ENCODE data around the gene TRIO.

The TRIO gene

DNA sequence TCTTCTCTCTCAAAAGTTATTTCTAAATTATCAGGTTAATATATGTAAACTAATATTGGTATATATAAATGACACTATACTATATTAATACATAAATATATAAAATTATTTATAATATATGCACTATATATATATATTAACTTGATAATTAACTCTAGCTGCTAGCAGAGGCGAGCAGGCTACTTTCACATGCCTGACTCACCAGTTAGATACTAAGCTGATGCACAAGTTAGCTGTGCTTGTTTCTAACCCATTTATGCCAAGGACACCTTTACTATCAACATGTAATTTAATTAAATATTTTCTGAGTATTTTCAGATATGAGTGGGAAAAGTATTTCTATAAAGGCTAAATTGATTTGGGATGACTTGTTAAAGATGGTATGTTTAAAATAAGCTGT is 70.1 kb downstream of the TRIO start:
- TF ChIP-seq, protein P1, sequence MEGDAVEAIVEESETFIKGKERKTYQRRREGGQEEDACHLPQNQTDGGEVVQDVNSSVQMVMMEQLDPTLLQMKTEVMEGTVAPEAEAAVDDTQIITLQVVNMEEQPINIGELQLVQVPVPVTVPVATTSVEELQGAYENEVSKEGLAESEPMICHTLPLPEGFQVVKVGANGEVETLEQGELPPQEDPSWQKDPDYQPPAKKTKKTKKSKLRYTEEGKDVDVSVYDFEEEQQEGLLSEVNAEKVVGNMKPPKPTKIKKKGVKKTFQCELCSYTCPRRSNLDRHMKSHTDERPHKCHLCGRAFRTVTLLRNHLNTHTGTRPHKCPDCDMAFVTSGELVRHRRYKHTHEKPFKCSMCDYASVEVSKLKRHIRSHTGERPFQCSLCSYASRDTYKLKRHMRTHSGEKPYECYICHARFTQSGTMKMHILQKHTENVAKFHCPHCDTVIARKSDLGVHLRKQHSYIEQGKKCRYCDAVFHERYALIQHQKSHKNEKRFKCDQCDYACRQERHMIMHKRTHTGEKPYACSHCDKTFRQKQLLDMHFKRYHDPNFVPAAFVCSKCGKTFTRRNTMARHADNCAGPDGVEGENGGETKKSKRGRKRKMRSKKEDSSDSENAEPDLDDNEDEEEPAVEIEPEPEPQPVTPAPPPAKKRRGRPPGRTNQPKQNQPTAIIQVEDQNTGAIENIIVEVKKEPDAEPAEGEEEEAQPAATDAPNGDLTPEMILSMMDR (conservative IDR thresholded peaks at IDR 0.05; ENCODE audit: low read depth): no peak
- ChIA-PET CTCF (interaction anchor here (0.7 kb wide), 1 partner anchor 125 kb away, joined by 3 read pairs; no protein-coding TSS in a partner anchor), POLR2A (ENCODE audit: low non-redundant PET) (no interaction called here)
- no peak overlapping the region for H3K27ac ChIP-seq
- no peak for DNase-seq (ENCODE audit: low spot score)

- ChIA-PET CTCF (interaction anchor here (0.7 kb wide), 1 partner anchor 125 kb away, joined by 3 read pairs; no protein-coding TSS in a partner anchor), POLR2A (ENCODE audit: low non-redundant PET) (no interaction called here)
- no peak overlapping the region for H3K27ac ChIP-seq
- DNase-seq (ENCODE audit: low spot score): no peak
- TF ChIP-seq, protein P1 (conservative IDR thresholded peaks at IDR 0.05; ENCODE audit: low read depth): no peak
These were observed 70.9 kb downstream of the TRIO start for GRCh38 chr5:14213813-14214585.

DNA sequence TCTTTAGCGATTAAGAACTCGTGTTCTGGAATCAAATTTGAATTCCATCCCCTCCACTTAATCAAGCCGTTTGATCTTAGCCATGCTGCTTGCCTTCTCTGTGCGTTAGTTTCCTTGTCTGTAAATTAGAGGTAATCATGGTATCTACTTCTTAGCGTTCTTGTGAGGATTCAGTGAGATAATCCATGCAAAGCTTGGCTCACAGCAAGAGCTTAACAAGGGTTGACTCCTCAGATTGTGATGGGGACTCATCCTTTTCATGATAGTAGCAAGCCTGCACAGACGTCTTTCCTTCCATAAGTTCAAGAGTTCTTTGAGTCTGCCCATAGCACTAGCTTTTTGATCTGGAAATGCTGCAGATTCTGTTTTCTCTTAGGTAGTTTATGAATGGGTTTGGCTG is 72.8 kb downstream of the TRIO start:
- ChIA-PET CTCF (interaction anchor here (0.7 kb wide), 1 partner anchor 40 kb away, joined by 3 read pairs; no protein-coding TSS in a partner anchor), POLR2A (ENCODE audit: low non-redundant PET) (no interaction called here)
- no peak for DNase-seq (ENCODE audit: low spot score)
- TF ChIP-seq, protein P1 (conservative IDR thresholded peaks at IDR 0.05; ENCODE audit: low read depth): no peak
- H3K27ac ChIP-seq: no peak overlapping the region

DNA sequence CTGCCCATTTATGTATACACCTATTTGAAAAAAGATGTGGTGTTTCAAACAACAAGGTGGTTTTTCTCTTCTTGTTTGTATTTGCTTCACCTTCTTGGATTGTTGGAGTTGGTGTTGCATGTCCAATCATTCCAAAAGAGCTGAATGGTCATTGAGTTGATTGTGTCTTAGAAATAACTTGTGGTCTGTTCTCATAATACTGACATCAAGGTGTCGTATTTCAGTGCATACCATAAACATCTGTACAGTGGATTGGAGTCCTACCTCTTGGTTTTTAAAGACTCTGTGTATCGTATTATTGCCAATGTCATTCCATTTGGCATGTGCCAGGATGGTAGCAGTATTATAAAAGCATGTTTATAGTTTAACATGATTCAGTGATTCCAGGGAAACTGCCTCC is 73.2 kb downstream of the TRIO start:
- no peak for DNase-seq (ENCODE audit: low spot score)
- POLR2A ChIA-PET (ENCODE audit: low non-redundant PET): no interaction called here
- H3K27ac ChIP-seq: no peak overlapping the region
- CTCF ChIA-PET: interaction anchor here (0.5 to 0.7 kb wide), 2 partner anchors 16 to 40 kb away, joined by 3 read pairs; no protein-coding TSS in a partner anchor
- TF ChIP-seq, protein P1 (conservative IDR thresholded peaks at IDR 0.05; ENCODE audit: low read depth): no peak

GRCh38 chr5:14216902-14217301 is 73.8 kb downstream of the TRIO start:
- TF ChIP-seq, protein P1 (conservative IDR thresholded peaks at IDR 0.05; ENCODE audit: low read depth): no peak
- CTCF ChIA-PET: interaction anchor here (0.5 kb wide), 1 partner anchor 17 kb away, joined by 3 read pairs; no protein-coding TSS in a partner anchor
- no peak overlapping the region for H3K27ac ChIP-seq
- POLR2A ChIA-PET (ENCODE audit: low non-redundant PET): no interaction called here
- no peak for DNase-seq (ENCODE audit: low spot score)

DNA sequence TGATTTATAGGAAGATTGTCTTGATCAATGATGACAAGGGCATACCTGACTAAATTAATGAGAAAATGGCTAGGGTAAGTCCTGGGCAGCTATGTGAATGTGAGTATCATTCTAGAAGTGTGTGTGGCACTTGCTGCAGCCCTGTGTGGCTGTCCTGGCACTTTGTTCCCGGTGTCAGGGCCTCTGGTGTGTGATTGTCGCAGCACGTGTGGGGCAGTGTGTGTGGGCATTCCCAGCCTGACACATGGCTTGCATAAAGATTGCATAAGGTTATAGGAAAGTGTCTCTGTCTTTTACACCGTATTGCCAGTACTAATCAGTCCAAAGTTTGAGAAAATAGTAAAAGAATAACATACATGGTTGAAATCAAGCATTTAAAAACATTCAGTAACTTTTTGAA is 74.4 kb downstream of the TRIO start:
- H3K27ac ChIP-seq: no peak overlapping the region
- CTCF ChIA-PET: no interaction called here
- TF ChIP-seq, protein P1 (conservative IDR thresholded peaks at IDR 0.05; ENCODE audit: low read depth): no peak

More for the DNA sequence above, 74.4 kb downstream of the TRIO start:
- POLR2A ChIA-PET (ENCODE audit: low non-redundant PET): no interaction called here
- no peak for DNase-seq (ENCODE audit: low spot score)

Measured in RWPE1 (cell line).